ENCODE data around the gene GJC1.

DNA sequence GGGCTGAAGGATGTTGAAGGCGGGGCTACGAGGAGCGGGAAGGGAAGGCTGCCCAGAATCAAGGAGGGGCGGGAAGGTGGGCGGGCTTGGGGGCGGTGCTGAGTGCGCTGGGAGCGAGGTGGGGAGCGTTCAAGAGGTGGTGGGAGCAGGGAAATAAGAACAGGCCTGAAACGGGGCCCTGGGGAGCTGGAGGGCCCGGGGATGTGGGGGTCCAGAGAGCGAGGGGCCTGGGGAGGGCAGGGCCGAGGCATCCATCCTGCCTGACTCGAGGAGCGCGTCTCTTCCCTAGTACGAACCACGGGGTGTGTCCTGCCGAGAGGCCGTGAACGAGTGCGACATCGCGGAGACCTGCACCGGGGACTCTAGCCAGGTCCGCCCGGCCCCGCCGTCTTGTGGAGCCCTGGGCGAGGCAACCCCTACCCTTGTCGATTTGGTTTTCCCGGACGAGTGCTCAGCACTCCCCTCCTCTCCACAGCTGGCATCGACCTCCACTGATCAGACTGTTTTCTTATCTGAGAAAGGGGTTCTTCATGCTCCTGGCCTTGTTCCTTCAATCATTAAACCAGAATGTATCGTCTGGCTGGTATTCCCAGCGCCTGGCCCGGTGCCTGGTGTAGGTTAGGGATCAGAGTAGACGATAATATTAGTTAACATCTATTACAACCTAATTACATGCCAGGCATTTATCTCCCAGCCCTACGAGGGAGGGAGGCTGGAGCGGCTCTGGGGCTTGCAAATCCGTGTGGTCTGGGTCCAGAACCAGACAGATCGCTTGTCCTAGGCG, 54.1 kb downstream of the GJC1 start:
- TF ChIP-seq, protein P1, sequence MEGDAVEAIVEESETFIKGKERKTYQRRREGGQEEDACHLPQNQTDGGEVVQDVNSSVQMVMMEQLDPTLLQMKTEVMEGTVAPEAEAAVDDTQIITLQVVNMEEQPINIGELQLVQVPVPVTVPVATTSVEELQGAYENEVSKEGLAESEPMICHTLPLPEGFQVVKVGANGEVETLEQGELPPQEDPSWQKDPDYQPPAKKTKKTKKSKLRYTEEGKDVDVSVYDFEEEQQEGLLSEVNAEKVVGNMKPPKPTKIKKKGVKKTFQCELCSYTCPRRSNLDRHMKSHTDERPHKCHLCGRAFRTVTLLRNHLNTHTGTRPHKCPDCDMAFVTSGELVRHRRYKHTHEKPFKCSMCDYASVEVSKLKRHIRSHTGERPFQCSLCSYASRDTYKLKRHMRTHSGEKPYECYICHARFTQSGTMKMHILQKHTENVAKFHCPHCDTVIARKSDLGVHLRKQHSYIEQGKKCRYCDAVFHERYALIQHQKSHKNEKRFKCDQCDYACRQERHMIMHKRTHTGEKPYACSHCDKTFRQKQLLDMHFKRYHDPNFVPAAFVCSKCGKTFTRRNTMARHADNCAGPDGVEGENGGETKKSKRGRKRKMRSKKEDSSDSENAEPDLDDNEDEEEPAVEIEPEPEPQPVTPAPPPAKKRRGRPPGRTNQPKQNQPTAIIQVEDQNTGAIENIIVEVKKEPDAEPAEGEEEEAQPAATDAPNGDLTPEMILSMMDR (IDR thresholded peaks at IDR 0.05; ENCODE audit: insufficient read depth, low read length, poor library complexity, severe bottlenecking) = no peak
- no peak for TF ChIP-seq EZH2phosphoT487 (conservative IDR thresholded peaks at IDR 0.05; ENCODE audit: low read length)
